ENCODE results near the gene ADAMTS17. TPM values are rescaled to one million over a fixed set of nuclear protein-coding genes. Genes with fewer than 3 reads are reported as not detected.

The ADAMTS17 gene
- total RNA-seq, 1 experiment from 2014 or later = 0.15 TPM

GRCh38 chr15:99989095-99989494, 352.7 kb downstream of the ADAMTS17 start:
- no TSS peak for BruUV-seq (replicated peaks)
- POLR2A ChIA-PET (ENCODE audit: low non-redundant PET) = no interaction called here
- no peaks in the 10 kb centered on the region for H3K36me3 ChIP-seq (ENCODE audit: insufficient read depth, low read length, poor library complexity, severe bottlenecking)
- no peak overlapping the region for H3K4me3 ChIP-seq (ENCODE audit: low read depth, low read length, poor library complexity, severe bottlenecking)
- intact Hi-C loops (cut with micrococcal nuclease; ENCODE audit: unreplicated experiment) = no loop called here
- TF ChIP-seq EZH2 (IDR thresholded peaks at IDR 0.05; ENCODE audit: borderline replicate concordance, low read depth, low read length, poor library complexity, severe bottlenecking) = no peak
- TF ChIP-seq, protein P1, sequence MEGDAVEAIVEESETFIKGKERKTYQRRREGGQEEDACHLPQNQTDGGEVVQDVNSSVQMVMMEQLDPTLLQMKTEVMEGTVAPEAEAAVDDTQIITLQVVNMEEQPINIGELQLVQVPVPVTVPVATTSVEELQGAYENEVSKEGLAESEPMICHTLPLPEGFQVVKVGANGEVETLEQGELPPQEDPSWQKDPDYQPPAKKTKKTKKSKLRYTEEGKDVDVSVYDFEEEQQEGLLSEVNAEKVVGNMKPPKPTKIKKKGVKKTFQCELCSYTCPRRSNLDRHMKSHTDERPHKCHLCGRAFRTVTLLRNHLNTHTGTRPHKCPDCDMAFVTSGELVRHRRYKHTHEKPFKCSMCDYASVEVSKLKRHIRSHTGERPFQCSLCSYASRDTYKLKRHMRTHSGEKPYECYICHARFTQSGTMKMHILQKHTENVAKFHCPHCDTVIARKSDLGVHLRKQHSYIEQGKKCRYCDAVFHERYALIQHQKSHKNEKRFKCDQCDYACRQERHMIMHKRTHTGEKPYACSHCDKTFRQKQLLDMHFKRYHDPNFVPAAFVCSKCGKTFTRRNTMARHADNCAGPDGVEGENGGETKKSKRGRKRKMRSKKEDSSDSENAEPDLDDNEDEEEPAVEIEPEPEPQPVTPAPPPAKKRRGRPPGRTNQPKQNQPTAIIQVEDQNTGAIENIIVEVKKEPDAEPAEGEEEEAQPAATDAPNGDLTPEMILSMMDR (conservative IDR thresholded peaks at IDR 0.05; ENCODE audit: low read depth, low read length) = no peak
- H3K9me3 ChIP-seq (ENCODE audit: low read depth, low read length, poor library complexity, severe bottlenecking) = no peaks in the 10 kb centered on the region
- peaks cover under 1% of the 10 kb centered on the region for H3K4me1 ChIP-seq (ENCODE audit: insufficient read depth, low read length, poor library complexity, severe bottlenecking)
- CTCF ChIA-PET = no interaction called here
- DNase-seq (ENCODE audit: low spot score) = no peak
- H3K27ac ChIP-seq (ENCODE audit: low read depth, low read length, poor library complexity, severe bottlenecking) = no peak overlapping the region
- no peaks in the 10 kb centered on the region for H3K27me3 ChIP-seq (replicated peaks; ENCODE audit: insufficient read depth, low read depth, low read length, poor library complexity)

DNA sequence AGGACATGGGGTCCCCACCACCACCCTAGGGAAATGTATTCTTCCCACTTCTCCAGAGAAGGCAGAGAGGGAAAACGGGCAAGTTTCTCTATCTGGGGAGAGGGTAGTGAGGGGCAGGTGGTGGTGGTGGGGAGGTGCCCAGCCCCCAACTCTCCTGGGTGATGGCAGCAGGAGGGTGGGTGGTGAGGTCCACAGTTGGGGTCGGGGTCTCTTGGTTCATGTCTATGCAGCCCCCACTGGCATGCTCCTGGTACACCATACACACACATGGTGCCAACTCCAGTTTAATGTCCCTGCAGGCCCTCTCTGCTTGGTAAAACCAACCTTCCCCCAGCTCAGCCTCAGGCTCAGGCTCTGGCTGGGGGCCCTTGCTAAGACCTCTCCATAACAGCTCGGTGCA, 354.1 kb downstream of the ADAMTS17 start:
- no peak for TF ChIP-seq EZH2 (IDR thresholded peaks at IDR 0.05; ENCODE audit: borderline replicate concordance, low read depth, low read length, poor library complexity, severe bottlenecking)
- TF ChIP-seq, protein P1 (conservative IDR thresholded peaks at IDR 0.05; ENCODE audit: low read depth, low read length) = no peak
- CTCF ChIA-PET = no interaction called here

GRCh38 chr15:99987119-99987506, 354.7 kb downstream of the ADAMTS17 start:
- Histone ChIP-seq H3K4me3 (ENCODE audit: low read depth, low read length, poor library complexity, severe bottlenecking) (no peak overlapping the region), H3K27me3 (replicated peaks; ENCODE audit: insufficient read depth, low read depth, low read length, poor library complexity) (no peaks in the 10 kb centered on the region), H3K9me3 (ENCODE audit: low read depth, low read length, poor library complexity, severe bottlenecking) (no peaks in the 10 kb centered on the region), H3K4me1 (ENCODE audit: insufficient read depth, low read length, poor library complexity, severe bottlenecking) (peaks cover 11% of the 10 kb centered on the region), H3K36me3 (ENCODE audit: insufficient read depth, low read length, poor library complexity, severe bottlenecking) (no peaks in the 10 kb centered on the region), H3K27ac (ENCODE audit: low read depth, low read length, poor library complexity, severe bottlenecking) (no peak overlapping the region)
- intact Hi-C loops (cut with micrococcal nuclease; ENCODE audit: unreplicated experiment) = no loop called here
- CTCF ChIA-PET = no interaction called here
- TF ChIP-seq, protein P1 (conservative IDR thresholded peaks at IDR 0.05; ENCODE audit: low read depth, low read length) = no peak
- TF ChIP-seq EZH2 (IDR thresholded peaks at IDR 0.05; ENCODE audit: borderline replicate concordance, low read depth, low read length, poor library complexity, severe bottlenecking) = no peak
- no TSS peak for BruUV-seq (replicated peaks)
- no peak for DNase-seq (ENCODE audit: low spot score)
- POLR2A ChIA-PET (ENCODE audit: low non-redundant PET) = no interaction called here

More for the DNA sequence above, 354.1 kb downstream of the ADAMTS17 start:
- H3K27me3 ChIP-seq (replicated peaks; ENCODE audit: insufficient read depth, low read depth, low read length, poor library complexity) = no peaks in the 10 kb centered on the region
- peaks cover 11% of the 10 kb centered on the region for H3K4me1 ChIP-seq (ENCODE audit: insufficient read depth, low read length, poor library complexity, severe bottlenecking)
- no TSS peak for BruUV-seq (replicated peaks)
- H3K9me3 ChIP-seq (ENCODE audit: low read depth, low read length, poor library complexity, severe bottlenecking) = no peaks in the 10 kb centered on the region
- H3K27ac ChIP-seq (ENCODE audit: low read depth, low read length, poor library complexity, severe bottlenecking) = no peak overlapping the region
- intact Hi-C loops (cut with micrococcal nuclease; ENCODE audit: unreplicated experiment) = no loop called here
- DNase-seq (ENCODE audit: low spot score) = no peak
- no peak overlapping the region for H3K4me3 ChIP-seq (ENCODE audit: low read depth, low read length, poor library complexity, severe bottlenecking)
- no peaks in the 10 kb centered on the region for H3K36me3 ChIP-seq (ENCODE audit: insufficient read depth, low read length, poor library complexity, severe bottlenecking)
- POLR2A ChIA-PET (ENCODE audit: low non-redundant PET) = no interaction called here
